LNCAP (cell line): ENCODE data around the gene CREB5.

Experiments
- CTCF ChIP-seq: fragments of 450-650 bp; IDR thresholded peaks from 2 replicates; pipeline ENCODE4 v1.5.1; 2017; ENCODE audit warnings: mild to moderate bottlenecking

The CREB5 gene

GRCh38 chr7:28808796-28809533 is 396.6 kb downstream of the CREB5 start:
- TF ChIP-seq CTCF, result 0 out of 2 replicates have a peak, but pooled peaks have one; percentile 10

GRCh38 chr7:28811008-28811407 is 398.7 kb downstream of the CREB5 start:
- no peak for TF ChIP-seq CTCF

GRCh38 chr7:28811701-28812430 is 399.5 kb downstream of the CREB5 start:
- no peak for TF ChIP-seq CTCF

GRCh38 chr7:28812616-28813015 is 400.3 kb downstream of the CREB5 start:
- no peak for TF ChIP-seq CTCF

GRCh38 chr7:28813243-28813962 is 401.1 kb downstream of the CREB5 start:
- no peak for TF ChIP-seq CTCF

- no peak for TF ChIP-seq CTCF
Measured at GRCh38 chr7:28815369-28815927, 403.1 kb downstream of the CREB5 start.

GRCh38 chr7:28815928-28816373 is 403.6 kb downstream of the CREB5 start:
- no peak for TF ChIP-seq CTCF
